H7 (cell line): ENCODE data around the gene MDM4. TPM values are rescaled to one million over a fixed set of nuclear protein-coding genes. Genes with fewer than 3 reads are reported as not detected.
"Not testable (repeated sequence)": the region's sequence is repeated elsewhere in the genome, so short reads cannot be mapped to it uniquely, and the experiment has no call there.

Source experiments
- DNase-seq: peaks from one replicate; pipeline ENCODE4 v3.0.0; 2012
- H3K27me3 ChIP-seq: 2 replicates; pipeline ENCODE4 v1.6.0; 2011; ENCODE audit warnings: mild to moderate bottlenecking, low read length; ENCODE audit not compliant: control insufficient read depth, insufficient read depth
- H3K36me3 ChIP-seq: replicated peaks from 2 replicates; pipeline ENCODE4 v1.5.1; 2011; ENCODE audit warnings: low read length; ENCODE audit not compliant: control insufficient read depth, insufficient read depth
- H3K4me3 ChIP-seq: 2 replicates; pipeline ENCODE4 v1.5.1; 2011; ENCODE audit warnings: low read depth, mild to moderate bottlenecking, control low read depth, low read length, moderate library complexity; ENCODE audit not compliant: insufficient read depth
- total RNA-seq: library from RNA; depleted of rRNA; stranded (reverse); fragments of >200 nt; shearing (Covaris generic); gene quantifications from 2 replicates; pipeline ENCODE4 v1.2.3, GENCODE V29; 2014

Gene MDM4
- total RNA-seq, 1 experiment from 2014 or later = 15.9 TPM

DNA sequence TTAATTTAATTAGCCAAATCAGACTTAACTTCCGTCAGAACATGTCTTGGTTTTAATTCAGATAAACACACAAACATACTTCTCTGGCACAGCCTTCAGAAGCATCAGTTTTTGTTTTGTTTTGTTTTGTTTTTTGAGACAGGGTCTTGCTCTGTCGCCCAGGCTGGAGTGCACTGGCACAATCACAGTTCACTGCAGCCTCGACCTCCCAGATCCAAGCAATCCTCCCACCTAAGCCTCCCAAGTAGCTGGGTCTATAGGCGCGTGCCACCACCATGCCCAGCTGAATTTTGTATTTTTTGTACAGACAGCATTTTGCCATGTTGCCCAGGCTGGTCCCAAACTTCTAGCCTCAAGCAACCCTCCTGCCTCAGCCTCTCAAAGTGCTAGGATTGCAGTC, 34.7 kb downstream of the MDM4 start:
- Histone ChIP-seq H3K27me3 (no peaks in the 10 kb centered on the region), H3K36me3 (peaks cover 28% of the 10 kb centered on the region), H3K4me3 (no peak overlapping the region)
- no peak for DNase-seq

DNA sequence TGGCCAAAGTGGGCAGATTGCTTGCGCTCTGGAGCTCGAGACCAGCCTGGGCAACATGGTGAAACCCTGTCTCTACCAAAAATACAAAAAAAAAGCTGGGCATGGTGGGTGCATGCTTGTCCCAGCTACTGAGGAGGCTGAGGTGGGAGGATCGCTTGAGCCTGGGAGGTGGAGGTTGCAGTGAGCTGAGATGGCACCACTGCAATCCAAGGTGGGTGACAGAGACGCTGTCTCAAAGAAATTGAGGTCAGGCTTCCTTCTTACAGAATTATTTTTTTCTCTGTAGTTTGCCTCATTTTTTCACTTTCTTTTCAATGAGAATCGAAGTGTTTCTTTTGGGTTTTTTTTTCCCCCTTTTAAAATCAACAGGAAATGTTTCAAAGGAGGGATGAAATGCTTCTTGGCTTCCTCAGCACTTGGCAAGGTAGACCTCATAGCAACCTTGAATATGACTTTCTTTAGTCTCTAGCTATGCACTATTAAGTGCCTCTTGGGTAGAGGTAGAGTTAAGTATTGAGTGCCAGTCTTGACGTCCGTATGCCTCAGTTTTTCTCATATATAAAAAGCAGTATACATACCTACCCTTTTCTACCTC, 40.3 kb downstream of the MDM4 start:
- no peaks in the 10 kb centered on the region for H3K27me3 ChIP-seq
- no peak for DNase-seq
- H3K4me3 ChIP-seq = no peak overlapping the region
- H3K36me3 ChIP-seq = peaks cover under 1% of the 10 kb centered on the region

DNA sequence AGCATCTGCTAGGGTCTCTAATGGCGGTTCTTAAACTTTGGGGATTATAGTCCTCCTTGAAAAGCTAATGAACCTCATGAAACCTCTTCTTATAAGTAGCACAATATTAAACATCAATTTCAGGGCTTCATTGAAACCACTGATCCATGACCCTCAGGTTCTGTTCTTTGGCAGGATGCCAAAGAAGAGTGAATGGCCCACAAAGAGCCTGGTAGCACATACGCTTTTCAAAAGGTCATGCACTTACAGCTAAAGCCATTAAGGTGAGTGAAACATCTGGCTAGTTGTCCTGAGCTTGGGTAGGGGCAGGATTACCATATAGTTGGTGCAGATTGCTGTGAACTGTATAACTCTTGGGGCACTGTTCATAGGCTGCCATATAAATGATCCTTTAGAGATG, 42.3 kb downstream of the MDM4 start:
- DNase-seq = no peak
- peaks cover 1% of the 10 kb centered on the region; the same call in 1 of the 2 replicates for H3K36me3 ChIP-seq
- no peak overlapping the region for H3K4me3 ChIP-seq
- H3K27me3 ChIP-seq = no peaks in the 10 kb centered on the region

DNA sequence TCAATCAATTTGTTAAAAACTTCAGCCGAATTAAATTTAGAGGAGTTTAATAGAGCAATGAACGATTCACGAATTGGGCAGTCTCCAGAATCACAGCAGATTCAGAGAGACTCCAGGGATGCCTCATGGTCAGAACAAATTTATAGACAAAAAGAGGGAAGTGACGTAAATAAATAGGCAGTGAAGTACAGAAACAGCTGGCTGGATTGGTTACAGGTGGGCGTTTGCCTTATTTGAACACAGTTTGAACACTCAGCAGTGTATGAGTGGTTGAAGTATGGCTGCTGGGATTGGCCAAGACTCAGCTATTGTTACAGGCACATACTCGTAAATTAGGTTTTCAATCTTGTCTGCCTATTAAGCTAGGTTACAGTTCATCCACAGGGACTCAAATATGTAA, 43.8 kb downstream of the MDM4 start:
- not testable (repeated sequence) for DNase-seq, H3K27me3 ChIP-seq, H3K36me3 ChIP-seq, H3K4me3 ChIP-seq

DNA sequence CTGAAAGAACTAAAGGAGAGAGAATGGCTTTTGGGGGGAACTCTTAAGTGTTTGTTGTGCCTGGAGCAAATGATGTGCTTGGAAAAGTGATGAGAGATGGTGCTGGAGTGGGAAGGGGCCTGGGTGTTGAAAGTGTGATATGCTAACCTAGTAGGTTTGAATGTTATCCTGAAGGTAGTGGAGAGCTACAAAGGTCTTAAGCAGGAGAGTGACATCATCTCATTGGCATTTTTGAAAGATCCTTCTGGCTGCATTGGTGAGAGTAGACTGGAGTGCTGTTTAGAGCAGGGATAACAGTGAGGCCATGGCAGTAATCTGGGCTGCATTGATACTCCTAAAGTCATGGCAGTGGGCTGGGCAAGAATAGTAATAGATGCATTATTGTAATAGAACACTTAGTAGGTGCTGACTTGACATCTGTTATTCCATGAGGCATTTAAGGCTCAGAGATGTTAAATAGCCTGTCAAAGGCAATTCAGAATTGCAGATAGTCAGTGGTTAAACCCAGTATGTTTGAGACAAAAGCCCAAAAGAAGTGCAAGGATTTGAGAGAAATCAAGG, 44.5 kb downstream of the MDM4 start:
- DNase-seq = peak; percentile 40

DNA sequence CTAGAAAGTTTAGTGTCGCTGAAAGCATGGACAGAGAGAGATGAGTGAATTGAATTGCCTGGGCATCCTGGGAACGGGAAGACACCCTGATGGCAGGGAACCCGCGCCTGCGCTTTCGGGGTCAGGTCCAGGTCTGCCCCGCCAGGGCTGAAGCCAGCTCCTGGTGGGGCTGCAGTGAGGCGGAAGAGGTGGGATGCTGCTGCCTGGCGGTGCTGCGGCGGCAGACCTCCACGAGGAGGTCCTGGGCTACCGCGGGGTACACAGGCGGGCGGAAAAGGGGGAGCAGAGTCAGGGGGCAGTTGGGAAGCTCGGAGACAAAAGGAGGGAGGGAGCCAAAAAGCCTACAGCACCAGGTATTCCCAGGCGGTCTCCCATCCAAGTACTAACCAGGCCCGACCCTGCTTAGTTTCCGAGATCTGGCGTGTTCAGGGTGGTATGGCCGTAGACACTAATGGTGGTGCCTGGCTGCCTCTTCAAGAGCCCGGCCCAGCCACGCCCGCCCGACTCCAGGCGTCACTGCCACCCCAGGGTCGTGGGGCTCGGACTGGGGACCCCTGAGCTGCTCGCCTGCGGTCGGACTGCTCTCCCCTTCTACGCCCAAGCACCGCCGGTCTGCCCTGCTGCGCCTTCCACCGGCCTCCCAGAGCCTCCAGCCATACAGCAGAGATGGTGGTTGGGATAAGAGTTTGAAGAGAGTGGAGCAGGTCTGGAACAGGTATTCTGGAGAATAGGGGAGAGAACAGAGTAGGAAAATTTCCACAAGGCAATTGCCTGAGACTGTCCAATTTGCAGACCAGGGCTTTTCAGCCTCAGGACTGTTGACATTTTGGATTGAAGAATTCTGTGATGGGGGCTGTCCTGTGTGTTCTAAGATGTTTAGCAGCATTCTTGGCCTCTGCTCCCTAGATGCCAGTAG, 46.1 kb downstream of the MDM4 start:
- no peaks in the 10 kb centered on the region for H3K27me3 ChIP-seq
- DNase-seq = no peak
- 0 out of 2 replicates have a peak, but pooled peaks cover 1% of the 10 kb centered on the region for H3K36me3 ChIP-seq
- no peak overlapping the region for H3K4me3 ChIP-seq

More for the DNA sequence above, 44.5 kb downstream of the MDM4 start:
- no peak overlapping the region for H3K4me3 ChIP-seq
- H3K27me3 ChIP-seq = no peaks in the 10 kb centered on the region
- 0 out of 2 replicates have a peak, but pooled peaks cover 1% of the 10 kb centered on the region for H3K36me3 ChIP-seq

DNA sequence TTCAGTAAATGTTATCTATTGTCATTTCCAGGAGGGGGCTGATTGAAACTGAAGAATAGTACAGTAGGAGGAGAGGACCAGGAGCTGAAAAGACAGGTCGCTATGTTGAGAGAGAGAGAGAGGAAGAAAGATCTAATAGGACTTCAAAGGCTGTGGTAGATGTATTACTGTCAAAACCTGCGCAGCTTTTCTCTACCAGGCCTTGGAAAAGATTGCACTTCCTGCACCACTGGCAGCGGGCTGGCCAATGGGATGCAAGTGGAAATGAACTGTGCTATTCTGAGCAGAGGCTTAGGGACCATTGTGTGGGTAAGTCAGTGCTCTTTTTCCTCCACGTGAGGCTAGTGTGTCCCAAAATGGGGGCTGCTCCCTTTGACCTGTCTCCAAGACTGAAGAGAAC, 47.1 kb downstream of the MDM4 start:
- Histone ChIP-seq H3K27me3 (no peaks in the 10 kb centered on the region), H3K4me3 (no peak overlapping the region), H3K36me3 (0 out of 2 replicates have a peak, but pooled peaks cover 1% of the 10 kb centered on the region)
- no peak for DNase-seq

DNA sequence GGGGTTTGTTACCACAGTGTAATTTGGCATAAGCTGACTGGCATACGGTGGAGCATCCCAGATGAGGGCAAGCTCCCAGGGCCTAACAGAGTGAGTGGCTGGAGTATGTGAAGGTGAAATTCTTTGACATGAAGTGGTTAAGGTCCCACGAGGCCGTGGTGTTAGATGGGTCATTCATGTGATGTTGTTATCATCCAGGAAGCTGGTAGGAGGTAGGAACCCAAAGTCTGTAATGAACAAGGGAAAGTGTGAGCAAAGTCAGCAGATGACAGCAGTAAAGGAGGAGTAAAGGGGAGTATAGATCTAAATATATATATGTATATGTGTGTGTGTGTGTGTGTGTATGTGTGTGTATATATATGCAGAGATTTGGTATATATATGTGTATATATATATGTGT, 47.6 kb downstream of the MDM4 start:
- DNase-seq = no peak
- Histone ChIP-seq H3K36me3 (0 out of 2 replicates have a peak, but pooled peaks cover 1% of the 10 kb centered on the region), H3K4me3 (no peak overlapping the region), H3K27me3 (no peaks in the 10 kb centered on the region)

DNA sequence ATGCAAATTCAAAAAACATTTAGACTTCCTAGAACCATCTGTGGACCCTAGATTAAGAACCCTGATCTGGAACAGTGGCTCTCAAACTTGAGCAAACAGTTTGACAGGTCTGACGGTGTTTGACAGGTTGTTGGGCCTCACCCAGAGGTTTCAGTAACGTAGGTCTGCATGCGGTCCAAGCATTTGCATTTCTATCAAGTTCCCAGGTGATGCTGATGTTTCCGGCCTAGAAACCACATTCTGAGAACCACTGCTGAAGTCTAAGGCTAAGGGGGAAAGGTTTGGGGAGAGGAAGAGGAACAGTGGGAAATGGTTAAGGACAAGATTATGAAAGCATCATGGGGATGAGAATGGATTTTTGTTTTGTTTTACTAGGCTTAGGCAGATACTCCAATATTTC, 48.6 kb downstream of the MDM4 start:
- H3K27me3 ChIP-seq = no peaks in the 10 kb centered on the region
- H3K4me3 ChIP-seq = no peak overlapping the region
- peak; percentile 46 for DNase-seq
- 0 out of 2 replicates have a peak, but pooled peaks cover 1% of the 10 kb centered on the region for H3K36me3 ChIP-seq

DNA sequence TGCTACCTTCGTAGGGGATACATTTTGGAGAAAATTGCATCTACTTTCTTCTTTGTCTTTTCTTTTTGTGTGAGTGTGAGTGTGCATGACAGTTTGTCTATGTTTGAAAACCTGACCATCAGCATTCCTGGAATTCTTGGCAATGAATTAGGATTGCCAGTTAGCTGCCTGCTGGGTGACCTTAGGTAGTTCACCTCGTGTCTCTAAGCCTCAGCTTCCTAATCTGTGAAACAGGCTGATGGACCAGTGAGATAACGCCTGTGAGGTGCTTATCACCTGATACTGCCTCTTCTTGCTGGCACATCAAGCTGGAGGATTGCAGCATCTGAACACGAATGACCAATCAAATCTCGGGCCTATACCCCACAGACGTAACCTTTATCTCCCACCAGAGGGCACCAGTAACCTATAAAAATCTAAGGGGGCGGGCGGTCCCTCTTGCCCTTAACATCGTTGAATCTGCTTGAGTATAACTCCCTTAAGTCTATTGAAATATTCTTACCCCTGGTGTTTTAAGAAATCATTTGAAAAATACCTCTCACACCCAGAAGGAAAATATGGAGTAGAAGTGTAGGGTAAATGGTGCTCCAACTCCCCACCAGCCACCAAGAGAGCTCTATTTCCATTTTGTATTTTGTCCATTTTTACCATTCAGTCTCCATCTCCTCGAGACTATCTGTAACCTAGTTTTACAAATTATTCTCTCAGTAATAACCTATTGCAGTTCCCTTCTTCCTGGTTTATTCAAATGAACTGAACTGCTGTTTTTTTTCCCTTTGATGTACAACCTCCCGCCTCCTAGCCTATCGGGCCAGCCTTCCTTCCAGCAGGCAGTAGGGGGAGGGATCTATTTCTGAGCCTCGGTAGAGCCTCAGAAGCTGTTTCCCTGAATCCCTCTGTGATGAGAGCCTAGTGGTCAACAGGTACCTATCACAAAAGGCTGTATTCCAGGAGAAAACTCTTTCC, 49.7 kb downstream of the MDM4 start:
- DNase-seq = peak; percentile 85
- Histone ChIP-seq H3K27me3 (no peaks in the 10 kb centered on the region), H3K4me3 (no peak overlapping the region), H3K36me3 (0 out of 2 replicates have a peak, but pooled peaks cover 1% of the 10 kb centered on the region)

DNA sequence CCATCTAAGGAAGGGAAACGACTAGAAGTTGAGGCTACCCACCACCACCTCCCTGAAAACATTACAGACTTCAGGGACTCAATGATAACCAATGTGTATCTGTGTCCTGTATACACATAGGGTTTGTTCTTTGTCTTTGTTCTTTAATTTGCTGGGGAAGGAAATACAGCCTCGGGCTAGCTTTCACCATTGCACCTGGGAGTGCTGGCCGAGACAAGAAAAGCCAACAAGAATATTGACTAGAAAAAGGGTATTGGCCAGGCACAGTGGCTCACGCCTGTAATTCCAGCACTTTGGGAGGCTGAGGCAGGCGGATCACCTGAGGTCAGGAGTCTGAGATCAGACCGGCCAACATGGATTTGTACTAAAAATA, 50.4 kb downstream of the MDM4 start:
- no peak for DNase-seq

DNA sequence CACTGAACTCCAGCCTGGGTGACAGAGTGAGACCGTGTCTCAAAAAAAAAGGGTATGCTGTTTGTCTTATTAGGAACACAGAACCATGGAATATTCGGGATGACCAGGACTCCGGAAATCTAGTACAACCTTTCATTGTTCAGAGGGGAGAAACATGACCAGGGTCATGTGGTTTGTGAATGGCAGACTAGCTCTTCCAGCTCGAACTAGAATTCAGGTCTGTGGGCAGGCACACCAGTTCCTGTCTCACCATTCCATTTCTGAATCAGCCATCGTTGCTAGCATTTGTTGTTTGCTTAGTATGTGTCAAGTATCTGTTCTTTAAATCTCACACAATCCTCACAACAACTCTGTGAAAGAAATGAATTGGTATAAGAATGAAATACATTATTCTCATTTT, 50.9 kb downstream of the MDM4 start:
- Histone ChIP-seq H3K27me3 (no peaks in the 10 kb centered on the region), H3K4me3 (no peak overlapping the region), H3K36me3 (0 out of 2 replicates have a peak, but pooled peaks cover 1% of the 10 kb centered on the region)
- no peak for DNase-seq

More for the DNA sequence above, 50.4 kb downstream of the MDM4 start:
- no peak overlapping the region for H3K4me3 ChIP-seq
- no peaks in the 10 kb centered on the region for H3K27me3 ChIP-seq
- H3K36me3 ChIP-seq = 0 out of 2 replicates have a peak, but pooled peaks cover 1% of the 10 kb centered on the region

DNA sequence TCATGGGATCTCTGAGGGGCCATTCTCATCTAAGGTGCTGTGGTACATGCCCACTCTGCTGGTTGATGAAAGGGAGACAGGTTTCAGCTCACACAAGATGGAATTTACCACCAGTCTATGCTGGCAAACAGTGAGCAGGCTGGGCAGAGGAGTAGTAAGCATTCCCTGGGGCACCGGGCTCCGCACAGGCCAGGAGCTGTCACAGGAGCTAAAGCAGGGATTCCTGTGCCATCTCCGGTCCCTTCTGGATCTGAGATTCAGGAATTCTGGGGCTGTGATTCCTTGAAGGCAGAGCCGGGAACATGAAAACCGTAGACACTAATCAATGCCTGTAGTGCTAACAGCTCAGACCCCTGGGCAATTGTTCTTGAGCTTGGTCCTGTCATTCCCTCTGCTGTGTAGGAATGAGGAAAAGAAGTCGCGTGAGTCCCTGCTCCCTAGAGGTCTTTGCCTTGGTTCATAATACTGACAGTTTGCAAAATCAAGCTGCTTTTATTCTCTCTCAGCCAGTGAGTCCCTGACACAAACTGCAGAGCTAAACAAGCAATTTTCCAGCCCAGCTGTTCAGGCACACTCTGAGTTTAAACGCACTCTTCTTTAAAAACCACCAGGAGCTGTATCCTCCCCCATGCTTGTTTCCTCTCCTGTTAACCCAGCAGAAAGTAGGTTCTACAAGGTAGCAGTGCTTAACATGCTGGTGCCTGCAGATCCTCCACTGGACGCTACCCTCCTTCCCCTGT, 52.5 kb downstream of the MDM4 start:
- H3K27me3 ChIP-seq = no peaks in the 10 kb centered on the region
- H3K4me3 ChIP-seq = no peak overlapping the region
- H3K36me3 ChIP-seq = no peaks in the 10 kb centered on the region
- no peak for DNase-seq
